ENCODE data around the gene CACNA1E. TPM values are rescaled to one million over a fixed set of nuclear protein-coding genes. Genes with fewer than 3 reads are reported as not detected.
"Not testable (repeated sequence)": the region's sequence is repeated elsewhere in the genome, so short reads cannot be mapped to it uniquely, and the experiment has no call there.

The CACNA1E gene
- total RNA-seq, 1 donor from 2014 or later, result 0.52 TPM

- H3K4me3 ChIP-seq (ENCODE audit: low read length in 3 of 3), result no peak overlapping the region
- H3K27ac ChIP-seq (ENCODE audit: low read depth, low read length), result no peak overlapping the region
- H3K27me3 ChIP-seq (ENCODE audit: control insufficient read depth in 3 of 3, insufficient read depth in 3 of 3, low read length in 3 of 3), result no peaks in the 10 kb centered on the region
- H3K9ac ChIP-seq (ENCODE audit: low read depth in 1 of 3, low read length in 3 of 3), result no peak overlapping the region
- no peaks in the 10 kb centered on the region for H3K36me3 ChIP-seq (ENCODE audit: control insufficient read depth in 3 of 3, insufficient read depth in 3 of 3, low read length in 3 of 3)
- H3K4me1 ChIP-seq (ENCODE audit: control insufficient read depth in 3 of 3, insufficient read depth in 3 of 3, low read length in 3 of 3), result no peaks in the 10 kb centered on the region
- no peaks in the 10 kb centered on the region for H3K9me3 ChIP-seq (ENCODE audit: control insufficient read depth in 3 of 3, low read length in 3 of 3)
These were observed 333.3 kb downstream of the CACNA1E start for GRCh38 chr1:181816608-181817007.

- no peaks in the 10 kb centered on the region for H3K36me3 ChIP-seq (ENCODE audit: control insufficient read depth in 3 of 3, insufficient read depth in 3 of 3, low read length in 3 of 3)
- H3K9ac ChIP-seq (ENCODE audit: low read depth in 1 of 3, low read length in 3 of 3), result no peak overlapping the region
- H3K27me3 ChIP-seq (ENCODE audit: control insufficient read depth in 3 of 3, insufficient read depth in 3 of 3, low read length in 3 of 3), result no peaks in the 10 kb centered on the region
- H3K27ac ChIP-seq (ENCODE audit: low read depth, low read length), result no peak overlapping the region
- no peaks in the 10 kb centered on the region for H3K9me3 ChIP-seq (ENCODE audit: control insufficient read depth in 3 of 3, low read length in 3 of 3)
- no peak overlapping the region for H3K4me3 ChIP-seq (ENCODE audit: low read length in 3 of 3)
- H3K4me1 ChIP-seq (ENCODE audit: control insufficient read depth in 3 of 3, insufficient read depth in 3 of 3, low read length in 3 of 3), result no peaks in the 10 kb centered on the region
These were observed 333.8 kb downstream of the CACNA1E start for GRCh38 chr1:181817091-181817490.

- H3K4me1 ChIP-seq (ENCODE audit: control insufficient read depth in 3 of 3, insufficient read depth in 3 of 3, low read length in 3 of 3), result no peaks in the 10 kb centered on the region
- no peak overlapping the region for H3K4me3 ChIP-seq (ENCODE audit: low read length in 3 of 3)
- H3K27ac ChIP-seq (ENCODE audit: low read depth, low read length), result no peak overlapping the region
- no peaks in the 10 kb centered on the region for H3K36me3 ChIP-seq (ENCODE audit: control insufficient read depth in 3 of 3, insufficient read depth in 3 of 3, low read length in 3 of 3)
- no peaks in the 10 kb centered on the region for H3K9me3 ChIP-seq (ENCODE audit: control insufficient read depth in 3 of 3, low read length in 3 of 3)
- no peak overlapping the region for H3K9ac ChIP-seq (ENCODE audit: low read depth in 1 of 3, low read length in 3 of 3)
- no peaks in the 10 kb centered on the region for H3K27me3 ChIP-seq (ENCODE audit: control insufficient read depth in 3 of 3, insufficient read depth in 3 of 3, low read length in 3 of 3)
These were observed 335.1 kb downstream of the CACNA1E start for GRCh38 chr1:181818459-181818858.

GRCh38 chr1:181818943-181819342, 335.6 kb downstream of the CACNA1E start:
- H3K27ac ChIP-seq (ENCODE audit: low read depth, low read length), result no peak overlapping the region
- H3K9me3 ChIP-seq (ENCODE audit: control insufficient read depth in 3 of 3, low read length in 3 of 3), result no peaks in the 10 kb centered on the region
- H3K27me3 ChIP-seq (ENCODE audit: control insufficient read depth in 3 of 3, insufficient read depth in 3 of 3, low read length in 3 of 3), result no peaks in the 10 kb centered on the region
- no peak overlapping the region for H3K9ac ChIP-seq (ENCODE audit: low read depth in 1 of 3, low read length in 3 of 3)
- no peak overlapping the region for H3K4me3 ChIP-seq (ENCODE audit: low read length in 3 of 3)
- no peaks in the 10 kb centered on the region for H3K4me1 ChIP-seq (ENCODE audit: control insufficient read depth in 3 of 3, insufficient read depth in 3 of 3, low read length in 3 of 3)
- no peaks in the 10 kb centered on the region for H3K36me3 ChIP-seq (ENCODE audit: control insufficient read depth in 3 of 3, insufficient read depth in 3 of 3, low read length in 3 of 3)

- Histone ChIP-seq H3K9me3 (ENCODE audit: control insufficient read depth in 3 of 3, low read length in 3 of 3) (no peaks in the 10 kb centered on the region), H3K9ac (ENCODE audit: low read depth in 1 of 3, low read length in 3 of 3) (no peak overlapping the region), H3K36me3 (ENCODE audit: control insufficient read depth in 3 of 3, insufficient read depth in 3 of 3, low read length in 3 of 3) (no peaks in the 10 kb centered on the region), H3K4me1 (ENCODE audit: control insufficient read depth in 3 of 3, insufficient read depth in 3 of 3, low read length in 3 of 3) (no peaks in the 10 kb centered on the region), H3K4me3 (ENCODE audit: low read length in 3 of 3) (no peak overlapping the region), H3K27ac (ENCODE audit: low read depth, low read length) (no peak overlapping the region), H3K27me3 (ENCODE audit: control insufficient read depth in 3 of 3, insufficient read depth in 3 of 3, low read length in 3 of 3) (no peaks in the 10 kb centered on the region)
These were observed 338.4 kb downstream of the CACNA1E start for GRCh38 chr1:181821701-181822100.

- not testable (repeated sequence) for H3K27me3 ChIP-seq (ENCODE audit: control insufficient read depth in 3 of 3, insufficient read depth in 3 of 3, low read length in 3 of 3); H3K4me1 ChIP-seq (ENCODE audit: control insufficient read depth in 3 of 3, insufficient read depth in 3 of 3, low read length in 3 of 3); H3K4me3 ChIP-seq (ENCODE audit: low read length in 3 of 3); H3K27ac ChIP-seq (ENCODE audit: low read depth, low read length); H3K9ac ChIP-seq (ENCODE audit: low read depth in 1 of 3, low read length in 3 of 3); H3K36me3 ChIP-seq (ENCODE audit: control insufficient read depth in 3 of 3, insufficient read depth in 3 of 3, low read length in 3 of 3)
- peaks cover 0 to 10% (median 2%) of the 10 kb centered on the region in 3 donors for H3K9me3 ChIP-seq (ENCODE audit: control insufficient read depth in 3 of 3, low read length in 3 of 3)
These were observed 349.0 kb downstream of the CACNA1E start for GRCh38 chr1:181832173-181832880.

- H3K36me3 ChIP-seq (ENCODE audit: control insufficient read depth in 3 of 3, insufficient read depth in 3 of 3, low read length in 3 of 3), result no peaks in the 10 kb centered on the region
- H3K27me3 ChIP-seq (ENCODE audit: control insufficient read depth in 3 of 3, insufficient read depth in 3 of 3, low read length in 3 of 3), result no peaks in the 10 kb centered on the region
- no peaks in the 10 kb centered on the region for H3K4me1 ChIP-seq (ENCODE audit: control insufficient read depth in 3 of 3, insufficient read depth in 3 of 3, low read length in 3 of 3)
- no peak overlapping the region for H3K27ac ChIP-seq (ENCODE audit: low read depth, low read length)
- H3K9me3 ChIP-seq (ENCODE audit: control insufficient read depth in 3 of 3, low read length in 3 of 3), result peaks cover 0 to 3% (median 0%) of the 10 kb centered on the region in 3 donors
- H3K4me3 ChIP-seq (ENCODE audit: low read length in 3 of 3), result no peak overlapping the region
- no peak overlapping the region for H3K9ac ChIP-seq (ENCODE audit: low read depth in 1 of 3, low read length in 3 of 3)
These were observed 362.8 kb downstream of the CACNA1E start for GRCh38 chr1:181846001-181846645.

- Histone ChIP-seq H3K9me3 (ENCODE audit: control insufficient read depth in 3 of 3, low read length in 3 of 3) (peaks cover 0 to 3% (median 0%) of the 10 kb centered on the region in 3 donors), H3K27me3 (ENCODE audit: control insufficient read depth in 3 of 3, insufficient read depth in 3 of 3, low read length in 3 of 3) (no peaks in the 10 kb centered on the region), H3K36me3 (ENCODE audit: control insufficient read depth in 3 of 3, insufficient read depth in 3 of 3, low read length in 3 of 3) (no peaks in the 10 kb centered on the region), H3K9ac (ENCODE audit: low read depth in 1 of 3, low read length in 3 of 3) (no peak overlapping the region), H3K4me1 (ENCODE audit: control insufficient read depth in 3 of 3, insufficient read depth in 3 of 3, low read length in 3 of 3) (no peaks in the 10 kb centered on the region), H3K27ac (ENCODE audit: low read depth, low read length) (no peak overlapping the region), H3K4me3 (ENCODE audit: low read length in 3 of 3) (no peak overlapping the region)
These were observed 363.4 kb downstream of the CACNA1E start for GRCh38 chr1:181846681-181847080.

GRCh38 chr1:181849071-181849470, 365.8 kb downstream of the CACNA1E start:
- H3K9me3 ChIP-seq (ENCODE audit: control insufficient read depth in 3 of 3, low read length in 3 of 3), result peaks cover 0 to 3% (median 0%) of the 10 kb centered on the region in 3 donors
- no peaks in the 10 kb centered on the region for H3K36me3 ChIP-seq (ENCODE audit: control insufficient read depth in 3 of 3, insufficient read depth in 3 of 3, low read length in 3 of 3)
- no peaks in the 10 kb centered on the region for H3K27me3 ChIP-seq (ENCODE audit: control insufficient read depth in 3 of 3, insufficient read depth in 3 of 3, low read length in 3 of 3)
- H3K4me1 ChIP-seq (ENCODE audit: control insufficient read depth in 3 of 3, insufficient read depth in 3 of 3, low read length in 3 of 3), result no peaks in the 10 kb centered on the region
- H3K4me3 ChIP-seq (ENCODE audit: low read length in 3 of 3), result no peak overlapping the region
- H3K27ac ChIP-seq (ENCODE audit: low read depth, low read length), result no peak overlapping the region
- no peak overlapping the region for H3K9ac ChIP-seq (ENCODE audit: low read depth in 1 of 3, low read length in 3 of 3)

- not testable (repeated sequence) for H3K4me3 ChIP-seq (ENCODE audit: low read length in 3 of 3); H3K36me3 ChIP-seq (ENCODE audit: control insufficient read depth in 3 of 3, insufficient read depth in 3 of 3, low read length in 3 of 3); H3K9me3 ChIP-seq (ENCODE audit: control insufficient read depth in 3 of 3, low read length in 3 of 3); H3K27me3 ChIP-seq (ENCODE audit: control insufficient read depth in 3 of 3, insufficient read depth in 3 of 3, low read length in 3 of 3); H3K9ac ChIP-seq (ENCODE audit: low read depth in 1 of 3, low read length in 3 of 3); H3K27ac ChIP-seq (ENCODE audit: low read depth, low read length); H3K4me1 ChIP-seq (ENCODE audit: control insufficient read depth in 3 of 3, insufficient read depth in 3 of 3, low read length in 3 of 3)
These were observed 370.9 kb downstream of the CACNA1E start for GRCh38 chr1:181854212-181854611.
